ENCODE measurements around the gene TIA1.
A peak's percentile ranks its signal among the peaks of the same experiment; 100 is the strongest.
"Not testable (repeated sequence)": the region's sequence is repeated elsewhere in the genome, so short reads cannot be mapped to it uniquely, and the experiment has no call there.

Gene TIA1

GRCh38 chr2:70214953-70215549, 33.4 kb downstream of the TIA1 start:
- peak; percentile 94 for DNase-seq

- no peak for DNase-seq
These were observed 34.1 kb downstream of the TIA1 start for GRCh38 chr2:70214365-70214764.

- peak; percentile 5 for DNase-seq
These were observed 36.0 kb downstream of the TIA1 start for GRCh38 chr2:70212298-70212932.

GRCh38 chr2:70211595-70211994, 36.8 kb downstream of the TIA1 start:
- no peak for DNase-seq

GRCh38 chr2:70204452-70204851, 44.0 kb downstream of the TIA1 start:
- no peak for DNase-seq

GRCh38 chr2:70203086-70203485, 45.3 kb downstream of the TIA1 start:
- DNase-seq = no peak

- no peak for DNase-seq
These were observed 46.1 kb downstream of the TIA1 start for GRCh38 chr2:70202236-70202806.

GRCh38 chr2:70201831-70202230, 46.6 kb downstream of the TIA1 start:
- DNase-seq = no peak

GRCh38 chr2:70201225-70201768, 47.1 kb downstream of the TIA1 start:
- no peak for DNase-seq

- DNase-seq = no peak
These were observed 49.0 kb downstream of the TIA1 start for GRCh38 chr2:70199320-70199864.

- DNase-seq = no peak
These were observed 55.9 kb downstream of the TIA1 start for GRCh38 chr2:70192516-70192915.

- DNase-seq = no peak
These were observed 57.1 kb downstream of the TIA1 start for GRCh38 chr2:70191244-70191735.

GRCh38 chr2:70190418-70191243, 57.8 kb downstream of the TIA1 start, which contains the start of gene C2orf42:
Gene C2orf42 (minus strand): TSS chr2:70191019. CDS start chr2:70181985, 9,034 bp downstream.
- peak; percentile 97 for DNase-seq

- peak; percentile 15 for DNase-seq
These were observed 60.0 kb downstream of the TIA1 start for GRCh38 chr2:70188460-70188859.

GRCh38 chr2:70187170-70187569, 61.3 kb downstream of the TIA1 start:
- not testable (repeated sequence) for DNase-seq

- no peak for DNase-seq
These were observed 65.7 kb downstream of the TIA1 start for GRCh38 chr2:70182689-70183088.

- DNase-seq = no peak
These were observed 67.0 kb downstream of the TIA1 start for GRCh38 chr2:70181363-70181956.

GRCh38 chr2:70173520-70173919, 74.9 kb downstream of the TIA1 start:
- DNase-seq = no peak

GRCh38 chr2:70169654-70170245, 78.7 kb downstream of the TIA1 start:
- DNase-seq = not testable (repeated sequence)

- DNase-seq = no peak
These were observed 87.3 kb downstream of the TIA1 start for GRCh38 chr2:70161069-70161534.

GRCh38 chr2:70160545-70160944, 87.9 kb downstream of the TIA1 start:
- no peak for DNase-seq
